Skin of body (tissue), 2 donors: ENCODE measurements around the gene PPCDC. TPM values are rescaled to one million over a fixed set of nuclear protein-coding genes. Genes with fewer than 3 reads are reported as not detected.

Source experiments
- DNase-seq: peaks from one replicate; lab custom pipeline; 2025; lab: John Stamatoyannopoulos, UW
- total RNA-seq: library from RNA; depleted of rRNA; stranded (reverse); fragments of >200 nt; gene quantifications from one replicate; pipeline ENCODE4 v1.2.3, GENCODE V29; 2014

The PPCDC gene
- total RNA-seq, 1 donor from 2014 or later, result 10.8 TPM

- no peak for DNase-seq
Observed at GRCh38 chr15:75008629-75009326, 14.6 kb upstream of the PPCDC start.

DNA sequence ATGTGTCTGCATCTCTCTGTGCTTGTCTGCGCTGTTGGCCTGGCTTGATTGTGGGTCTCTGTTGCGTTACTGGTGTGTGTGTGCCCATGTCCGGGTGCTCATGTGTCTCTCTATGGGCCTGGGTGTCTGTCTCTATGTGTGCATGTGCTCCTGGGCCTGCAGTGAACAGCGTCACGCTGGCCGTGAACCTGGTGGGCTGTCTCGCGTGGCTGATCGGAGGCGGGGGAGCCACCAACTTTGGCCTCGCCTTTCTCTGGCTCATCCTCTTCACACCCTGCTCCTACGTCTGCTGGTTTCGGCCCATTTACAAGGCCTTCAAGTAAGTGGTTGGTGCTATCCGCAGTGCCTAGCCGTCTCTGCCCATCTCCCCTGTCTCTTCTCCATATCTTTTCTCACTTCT is 7.0 kb upstream of the PPCDC start:
- no peak for DNase-seq

DNA sequence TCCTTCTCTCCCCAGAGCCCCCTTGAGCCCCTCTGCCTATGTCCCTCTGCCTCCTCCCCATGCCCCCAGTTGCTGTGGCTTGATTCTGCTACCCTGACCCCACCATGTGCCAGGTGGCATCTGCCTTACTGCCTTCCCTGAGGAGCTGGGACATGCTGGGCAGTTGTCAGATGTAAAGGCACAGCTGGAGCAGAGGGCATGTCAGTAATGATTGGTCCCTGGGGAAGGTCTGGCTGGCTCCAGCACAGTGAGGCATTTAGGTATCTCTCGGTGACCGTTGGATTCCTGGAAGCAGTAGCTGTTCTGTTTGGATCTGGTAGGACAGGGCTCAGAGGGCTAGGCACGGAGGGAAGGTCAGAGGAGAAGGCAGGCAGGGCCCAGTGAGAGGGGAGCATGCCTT is 3.5 kb upstream of the PPCDC start:
- DNase-seq, result no peak

DNA sequence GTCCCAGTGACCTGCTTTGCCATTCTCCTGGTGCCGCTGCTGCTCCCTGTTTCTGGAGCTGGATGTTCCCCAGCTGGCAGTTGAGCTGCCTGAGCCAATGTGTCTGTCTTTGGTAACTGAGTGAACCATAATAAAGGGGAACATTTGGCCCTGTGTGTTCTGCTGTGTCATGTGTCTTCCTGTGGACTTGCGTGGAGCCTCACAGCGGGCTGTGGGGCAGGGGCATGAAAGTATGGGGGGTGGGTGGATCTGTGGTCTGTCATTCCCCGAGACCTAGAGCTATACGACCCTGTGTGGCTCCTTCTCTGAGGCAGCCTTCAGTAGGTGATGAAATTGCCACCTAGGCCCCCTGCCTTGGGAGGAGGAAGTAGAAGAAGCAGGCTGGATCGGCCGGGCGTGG is 2.0 kb upstream of the PPCDC start:
- DNase-seq, result no peak

DNA sequence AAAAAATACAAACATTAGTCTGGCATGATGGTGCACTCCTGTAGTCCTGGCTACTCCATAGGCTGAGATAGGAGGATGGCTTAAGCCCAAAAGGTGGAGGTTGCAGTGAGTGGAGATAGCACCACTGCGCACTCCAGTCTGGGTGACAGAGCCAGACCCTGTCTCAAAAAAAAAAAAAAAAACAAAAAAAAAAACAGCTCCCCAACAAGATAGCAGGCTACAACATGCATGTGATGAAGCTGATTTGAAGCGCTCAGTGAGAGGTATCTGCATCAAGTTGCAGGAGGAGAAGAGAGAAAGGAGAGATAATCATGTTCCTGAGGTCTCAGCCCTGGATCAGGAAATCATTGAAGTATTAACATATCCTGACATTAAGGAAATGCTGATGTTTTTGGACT is 608 bp upstream of the PPCDC start:
- DNase-seq, result no peak

DNA sequence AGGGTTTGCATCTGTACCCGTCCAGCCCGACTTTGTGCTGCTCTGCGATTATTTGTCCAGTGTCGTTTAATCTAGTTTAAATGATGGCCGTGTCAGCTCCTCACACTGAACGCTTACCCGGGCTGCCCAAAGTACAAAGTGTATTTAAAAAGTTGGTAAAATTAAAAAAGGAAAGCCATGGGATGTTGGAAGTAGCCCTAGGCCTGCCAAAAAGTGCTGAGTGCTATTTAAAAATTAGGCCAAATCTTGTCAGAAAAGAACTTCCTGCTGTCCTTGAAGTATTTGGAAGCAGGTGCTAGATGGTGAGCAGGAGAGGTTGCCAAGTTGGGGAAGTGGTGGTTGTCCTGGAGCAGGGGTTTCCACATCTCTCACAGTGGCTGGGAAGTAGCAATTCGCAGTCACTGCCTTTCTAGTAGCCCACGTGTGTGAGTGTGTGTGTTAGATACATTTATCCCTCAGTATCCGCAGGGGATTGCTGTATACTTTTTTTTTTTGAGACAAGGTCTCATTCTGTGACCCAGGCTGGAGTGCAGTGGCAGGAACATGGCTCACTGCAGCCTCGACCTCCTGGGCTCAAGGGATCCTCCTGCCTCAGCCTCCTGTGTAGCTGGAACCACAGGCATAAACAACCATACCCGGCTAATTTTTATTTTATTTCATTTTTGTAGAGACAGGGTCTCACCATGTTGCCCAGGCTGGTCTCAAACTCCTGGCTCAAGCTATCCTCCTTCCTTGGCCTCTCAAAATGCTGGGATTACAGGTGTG is 664 bp downstream of the PPCDC start:
- no peak for DNase-seq

DNA sequence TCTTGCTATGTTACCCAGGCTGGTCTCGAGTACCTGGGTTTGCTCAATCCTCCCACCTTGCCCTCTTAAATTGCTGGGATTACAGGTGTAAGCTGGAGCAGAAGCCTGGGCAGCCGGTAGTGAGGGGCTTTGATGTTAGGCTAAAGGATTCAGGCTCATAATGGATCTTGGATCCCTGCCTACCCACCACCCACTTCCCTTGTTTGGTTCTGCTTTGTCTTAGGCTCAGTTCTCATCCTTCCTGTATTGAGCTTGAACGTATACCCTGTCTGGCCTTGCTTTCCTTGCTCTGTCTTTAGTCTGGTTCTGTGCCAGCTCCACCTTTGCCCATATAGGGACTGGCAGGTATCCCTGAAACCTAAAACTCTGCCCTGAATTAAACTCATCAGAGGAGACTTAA is 1.7 kb downstream of the PPCDC start:
- no peak for DNase-seq

GRCh38 chr15:75025548-75026260 is 2.3 kb downstream of the PPCDC start:
- DNase-seq, result no peak

GRCh38 chr15:75027551-75027950 is 4.2 kb downstream of the PPCDC start:
- no peak for DNase-seq

DNA sequence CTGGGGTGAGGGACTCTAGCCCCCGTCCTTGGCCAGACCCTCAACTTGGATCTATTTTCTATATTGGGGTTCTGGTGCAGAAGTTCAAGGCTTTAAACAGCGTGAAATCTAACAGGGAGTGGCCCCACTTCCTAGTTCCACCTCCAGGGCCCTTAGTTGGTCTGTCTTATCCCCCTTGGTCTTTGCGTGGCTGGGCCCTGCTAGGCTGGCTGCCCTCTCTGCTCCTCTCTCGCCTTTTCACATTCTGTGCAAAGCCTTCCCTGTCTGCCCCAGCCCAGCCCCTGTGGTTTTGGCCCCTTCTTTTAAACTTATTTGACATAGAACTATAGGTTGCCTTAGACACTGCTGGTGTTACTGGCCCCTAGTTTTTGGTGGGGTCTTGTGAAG is 5.6 kb downstream of the PPCDC start:
- no peak for DNase-seq

DNA sequence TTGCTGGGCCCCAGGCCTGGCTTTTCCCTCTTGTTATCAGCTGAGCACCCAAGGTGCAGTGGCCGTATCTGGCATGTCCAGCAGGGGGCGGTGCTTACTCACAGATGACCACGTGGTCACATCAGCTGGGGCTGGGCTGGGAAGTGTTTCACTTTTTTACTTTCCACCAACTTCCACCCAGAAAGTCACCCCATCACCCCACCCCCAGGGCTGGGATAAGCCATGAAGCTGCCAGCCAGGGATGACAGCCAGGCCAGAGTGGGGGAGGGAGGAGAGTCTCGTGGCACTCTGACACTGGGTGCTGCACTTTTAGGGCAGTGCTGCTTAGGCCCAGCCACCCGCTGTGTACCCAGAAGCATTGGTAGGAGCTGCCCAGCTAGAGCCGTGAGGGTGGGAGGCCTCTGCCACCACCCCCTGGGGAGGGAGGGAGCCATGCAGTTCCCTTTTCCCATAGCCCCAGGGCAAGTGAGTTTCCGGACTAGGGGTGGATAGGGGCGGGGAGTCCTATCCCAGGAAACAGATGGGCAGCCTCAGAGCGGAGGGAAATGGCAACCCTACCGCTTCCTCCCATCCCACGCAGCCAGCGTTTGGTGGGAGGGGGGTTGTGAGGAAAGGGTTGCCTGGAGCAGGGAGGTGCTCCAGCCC is 6.1 kb downstream of the PPCDC start:
- DNase-seq, result peak; percentile 87

GRCh38 chr15:75030023-75030413 is 6.6 kb downstream of the PPCDC start:
- DNase-seq, result peak; percentile 70

GRCh38 chr15:75030424-75030823 is 7.0 kb downstream of the PPCDC start:
- DNase-seq, result no peak

DNA sequence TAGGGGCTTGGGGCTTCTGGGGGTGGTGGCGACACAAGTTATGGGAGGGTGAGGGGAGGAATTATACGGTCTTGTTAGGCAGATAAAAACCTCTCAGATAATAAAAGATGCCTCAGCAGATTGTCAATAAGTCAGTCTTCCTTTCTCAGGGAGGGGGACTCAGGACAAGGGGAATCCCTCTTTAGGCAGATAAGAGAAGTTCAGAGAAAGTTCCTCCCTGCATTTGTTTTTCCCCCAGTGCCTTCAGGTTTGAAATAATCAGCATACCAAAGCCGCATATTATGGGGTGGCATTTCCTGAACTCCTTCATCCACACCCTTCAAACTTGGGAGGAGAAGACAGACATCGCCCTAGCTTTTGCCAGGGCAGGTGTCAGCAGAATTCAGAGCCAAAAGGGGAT is 8.5 kb downstream of the PPCDC start:
- DNase-seq, result no peak

DNA sequence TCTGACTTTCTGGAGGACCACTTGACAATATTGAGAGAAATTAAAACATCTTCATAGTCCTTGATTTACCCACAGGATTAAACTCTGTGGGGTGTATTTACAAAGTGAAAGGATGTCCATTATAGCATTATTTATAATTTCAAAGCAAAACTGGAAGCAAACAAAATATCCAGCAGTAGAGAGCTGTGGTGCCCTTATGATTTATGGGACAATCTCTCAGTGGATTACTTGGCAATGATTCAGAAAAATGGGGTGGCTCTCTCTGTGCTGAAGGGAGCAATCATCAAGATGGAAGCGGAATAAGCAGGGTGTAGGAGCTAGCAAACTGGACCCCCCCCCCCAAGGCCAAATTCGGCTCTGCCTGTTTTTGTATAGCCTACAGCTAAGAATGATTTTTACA is 9.0 kb downstream of the PPCDC start:
- DNase-seq, result no peak

DNA sequence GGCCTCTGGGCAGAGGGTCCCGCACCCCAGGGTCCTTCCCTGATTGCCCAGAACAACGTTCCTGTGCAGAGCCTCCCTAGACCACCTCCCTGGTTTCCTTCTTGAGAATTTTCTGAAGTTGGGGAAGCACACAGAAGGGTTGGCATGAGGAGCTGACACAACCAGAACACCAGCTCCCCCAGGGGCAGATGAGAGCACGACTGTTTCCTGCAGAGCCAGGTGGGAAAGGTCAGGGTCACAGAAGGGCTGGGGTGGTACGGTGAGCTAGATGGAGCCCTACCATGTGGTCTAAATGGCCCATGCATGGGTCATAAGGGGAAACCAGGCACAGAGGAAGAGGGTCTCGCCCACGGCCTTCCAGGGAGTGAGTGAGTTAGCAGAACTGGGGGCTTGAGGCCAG is 10.4 kb downstream of the PPCDC start:
- DNase-seq, result no peak

DNA sequence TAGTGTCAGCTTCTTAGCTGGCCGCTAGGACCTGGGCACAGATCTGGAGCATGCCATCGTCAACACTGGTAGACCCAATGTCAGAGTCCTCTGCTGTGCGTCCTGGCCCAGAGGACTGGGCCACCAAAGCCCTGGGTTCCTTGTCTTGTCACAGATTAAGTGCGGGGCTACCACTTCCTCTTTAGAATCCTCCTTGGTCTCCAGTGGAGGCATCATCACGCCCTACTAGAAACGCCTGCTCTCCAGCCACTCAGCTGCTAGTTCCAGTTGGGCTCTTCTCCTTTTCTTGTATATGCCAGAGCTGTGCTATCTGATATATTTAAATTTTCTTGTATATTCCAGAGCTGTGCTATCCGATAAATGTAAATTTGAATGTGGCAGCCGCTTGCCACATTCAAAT is 11.2 kb downstream of the PPCDC start:
- no peak for DNase-seq

GRCh38 chr15:75036212-75036616 is 12.8 kb downstream of the PPCDC start:
- no peak for DNase-seq

DNA sequence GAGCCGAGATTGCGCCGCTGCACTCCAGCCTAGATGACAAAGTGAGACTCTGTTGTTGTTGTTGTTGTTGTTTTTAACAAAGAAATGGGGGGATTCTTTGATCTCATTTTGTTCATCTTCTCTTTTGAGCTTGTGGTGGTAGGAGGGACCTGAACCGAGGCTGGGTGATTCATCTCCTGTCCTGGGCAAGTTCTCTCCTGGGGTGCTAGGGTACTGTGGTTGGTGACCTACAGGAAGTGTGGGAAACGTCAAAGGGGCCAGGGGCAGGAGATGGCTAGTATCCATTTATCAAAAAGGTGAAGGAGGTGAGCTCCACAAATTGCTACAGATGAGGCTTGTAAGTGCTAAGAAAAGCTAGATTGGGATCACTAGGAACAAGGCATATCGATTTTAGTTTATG is 14.3 kb downstream of the PPCDC start:
- DNase-seq, result no peak

- DNase-seq, result no peak
Observed at GRCh38 chr15:75038231-75038630, 14.8 kb downstream of the PPCDC start.

DNA sequence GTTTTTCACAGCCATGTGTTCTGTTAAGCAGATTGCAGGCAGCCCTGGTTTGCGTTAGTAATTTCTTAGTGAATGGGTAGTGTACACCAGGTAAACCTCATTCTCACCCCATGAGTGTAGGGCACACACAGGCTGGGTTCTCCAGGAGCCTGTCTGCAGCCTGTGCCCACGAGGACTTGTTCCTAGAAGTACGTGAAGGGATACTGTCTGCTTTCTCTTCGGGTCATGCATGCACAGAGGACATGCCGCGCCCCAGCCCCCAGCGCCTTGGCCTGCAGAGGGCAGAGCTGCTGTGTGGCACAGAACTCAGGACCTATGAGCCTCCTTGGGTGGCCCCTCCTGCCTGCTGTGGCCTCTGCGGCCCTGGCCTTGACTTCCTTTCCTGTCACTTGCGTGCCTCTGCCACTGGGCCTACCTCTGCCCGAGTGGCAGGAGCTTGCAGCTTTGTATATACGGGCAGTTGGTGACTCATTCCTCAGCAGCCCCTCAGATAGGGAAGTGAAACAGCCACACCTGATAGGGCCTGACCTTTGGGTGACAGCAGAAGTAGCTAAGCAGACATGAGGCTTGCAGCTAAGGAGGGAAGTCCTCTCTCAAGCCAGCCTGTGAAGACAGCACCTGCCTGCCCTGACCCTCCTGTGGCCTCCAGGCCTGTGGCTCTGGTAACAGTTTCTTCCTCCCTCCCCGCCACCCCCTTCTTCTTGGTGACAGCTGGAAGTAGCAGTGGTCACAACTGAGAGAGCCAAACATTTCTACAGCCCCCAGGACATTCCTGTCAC is 19.5 kb downstream of the PPCDC start:
- DNase-seq, result no peak
